ENCODE results near the gene PTPRJ.

DNA sequence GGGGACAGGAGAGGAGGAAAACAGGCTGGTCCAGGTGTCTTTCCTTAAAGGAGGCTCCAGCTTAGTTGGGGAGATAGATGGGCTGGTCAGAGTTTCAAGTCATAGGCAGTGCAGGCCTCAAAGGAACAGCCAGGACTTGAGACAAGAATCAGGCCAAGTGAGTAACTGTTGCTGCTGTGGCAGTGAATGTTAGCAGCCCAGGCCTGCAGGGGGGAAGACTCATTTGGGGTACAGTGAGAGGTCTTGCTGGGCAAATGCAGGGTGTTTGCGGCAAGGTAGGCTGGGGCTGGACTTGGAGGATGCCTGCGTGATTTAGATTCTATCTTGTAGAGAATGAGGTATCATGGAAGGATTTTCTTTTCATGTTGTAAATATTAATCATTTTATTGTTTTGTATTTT is 24.1 kb downstream of the PTPRJ start:
- TF ChIP-seq, protein P1, sequence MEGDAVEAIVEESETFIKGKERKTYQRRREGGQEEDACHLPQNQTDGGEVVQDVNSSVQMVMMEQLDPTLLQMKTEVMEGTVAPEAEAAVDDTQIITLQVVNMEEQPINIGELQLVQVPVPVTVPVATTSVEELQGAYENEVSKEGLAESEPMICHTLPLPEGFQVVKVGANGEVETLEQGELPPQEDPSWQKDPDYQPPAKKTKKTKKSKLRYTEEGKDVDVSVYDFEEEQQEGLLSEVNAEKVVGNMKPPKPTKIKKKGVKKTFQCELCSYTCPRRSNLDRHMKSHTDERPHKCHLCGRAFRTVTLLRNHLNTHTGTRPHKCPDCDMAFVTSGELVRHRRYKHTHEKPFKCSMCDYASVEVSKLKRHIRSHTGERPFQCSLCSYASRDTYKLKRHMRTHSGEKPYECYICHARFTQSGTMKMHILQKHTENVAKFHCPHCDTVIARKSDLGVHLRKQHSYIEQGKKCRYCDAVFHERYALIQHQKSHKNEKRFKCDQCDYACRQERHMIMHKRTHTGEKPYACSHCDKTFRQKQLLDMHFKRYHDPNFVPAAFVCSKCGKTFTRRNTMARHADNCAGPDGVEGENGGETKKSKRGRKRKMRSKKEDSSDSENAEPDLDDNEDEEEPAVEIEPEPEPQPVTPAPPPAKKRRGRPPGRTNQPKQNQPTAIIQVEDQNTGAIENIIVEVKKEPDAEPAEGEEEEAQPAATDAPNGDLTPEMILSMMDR (CRISPR knock-in tag; IDR thresholded peaks at IDR 0.05) = no peak
- TF ChIP-seq ZNF616 (CRISPR knock-in tag; IDR thresholded peaks at IDR 0.05; ENCODE audit: low read depth) = no peak
- TF ChIP-seq, protein P2, sequence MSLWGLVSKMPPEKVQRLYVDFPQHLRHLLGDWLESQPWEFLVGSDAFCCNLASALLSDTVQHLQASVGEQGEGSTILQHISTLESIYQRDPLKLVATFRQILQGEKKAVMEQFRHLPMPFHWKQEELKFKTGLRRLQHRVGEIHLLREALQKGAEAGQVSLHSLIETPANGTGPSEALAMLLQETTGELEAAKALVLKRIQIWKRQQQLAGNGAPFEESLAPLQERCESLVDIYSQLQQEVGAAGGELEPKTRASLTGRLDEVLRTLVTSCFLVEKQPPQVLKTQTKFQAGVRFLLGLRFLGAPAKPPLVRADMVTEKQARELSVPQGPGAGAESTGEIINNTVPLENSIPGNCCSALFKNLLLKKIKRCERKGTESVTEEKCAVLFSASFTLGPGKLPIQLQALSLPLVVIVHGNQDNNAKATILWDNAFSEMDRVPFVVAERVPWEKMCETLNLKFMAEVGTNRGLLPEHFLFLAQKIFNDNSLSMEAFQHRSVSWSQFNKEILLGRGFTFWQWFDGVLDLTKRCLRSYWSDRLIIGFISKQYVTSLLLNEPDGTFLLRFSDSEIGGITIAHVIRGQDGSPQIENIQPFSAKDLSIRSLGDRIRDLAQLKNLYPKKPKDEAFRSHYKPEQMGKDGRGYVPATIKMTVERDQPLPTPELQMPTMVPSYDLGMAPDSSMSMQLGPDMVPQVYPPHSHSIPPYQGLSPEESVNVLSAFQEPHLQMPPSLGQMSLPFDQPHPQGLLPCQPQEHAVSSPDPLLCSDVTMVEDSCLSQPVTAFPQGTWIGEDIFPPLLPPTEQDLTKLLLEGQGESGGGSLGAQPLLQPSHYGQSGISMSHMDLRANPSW (CRISPR knock-in tag; IDR thresholded peaks at IDR 0.05; ENCODE audit: borderline replicate concordance) = no peak
- TF ChIP-seq POLR2AphosphoS5 (IDR thresholded peaks at IDR 0.05; ENCODE audit: low read depth, low read length) = no peak
- no peak for TF ChIP-seq EZH2 (conservative IDR thresholded peaks at IDR 0.05; ENCODE audit: low read depth, low read length)
- no peak for TF ChIP-seq CHD2 (IDR thresholded peaks at IDR 0.05; ENCODE audit: low read depth, low read length)
- TF ChIP-seq POLR2A (IDR thresholded peaks at IDR 0.05; ENCODE audit: insufficient read depth in 1 of 2, low read depth in 2 of 2, low read length in 2 of 2) = no peak
- TF ChIP-seq NFRKB (IDR thresholded peaks at IDR 0.05) = no peak
- no peak for TF ChIP-seq GTF2F1 (IDR thresholded peaks at IDR 0.05; ENCODE audit: low read length)
- no peak for TF ChIP-seq TGIF2 (CRISPR knock-in tag; IDR thresholded peaks at IDR 0.05)
